Breast epithelium (tissue), 4 donors: Measurements from ENCODE around the gene MCRIP1. TPM values are rescaled to one million over a fixed set of nuclear protein-coding genes. Genes with fewer than 3 reads are reported as not detected.
A peak's percentile ranks its signal among the peaks of the same experiment; 100 is the strongest.

ENCODE experiments used
- DNase-seq, 2 donors: peaks; one replicate each; pipeline ENCODE4 v3.0.0-alpha.2; 2019; ENCODE audit warnings: low spot score in 2 of 2
- H3K27ac ChIP-seq, 2 donors: fragments of 200-600 bp; sonication (generic) in 1 of 2; one replicate each; pipeline ENCODE4 v1.5.1; 2016 to 2019; ENCODE audit warnings: mild to moderate bottlenecking in 1 of 2
- H3K27me3 ChIP-seq, 2 donors: fragments of 200-600 bp; sonication (generic) in 1 of 2; one replicate each; pipeline versions ENCODE4 v1.5.1 to v1.6.0; 2017 to 2019; ENCODE audit warnings: control low read depth in 1 of 2, mild to moderate bottlenecking in 1 of 2
- H3K36me3 ChIP-seq: fragments of 200-600 bp; one replicate; pipeline ENCODE4 v1.5.1; 2019
- H3K4me1 ChIP-seq, 2 donors: fragments of 200-600 bp; sonication (generic); one replicate each; pipeline ENCODE4 v1.5.1; 2016 to 2019; ENCODE audit warnings: control low read depth in 1 of 2
- H3K4me3 ChIP-seq, 3 donors: fragments of 200-600 bp; sonication (generic); 1 replicate in 2 of 3; 2 replicates in 1 of 3; pipeline ENCODE4 v1.5.1; 2016 to 2019; ENCODE audit warnings: mild to moderate bottlenecking in 3 of 3, moderate library complexity in 2 of 3
- H3K9me3 ChIP-seq, 2 donors: fragments of 200-600 bp; sonication (generic) in 1 of 2; one replicate each; pipeline ENCODE4 v1.5.1; 2016 to 2019; ENCODE audit warnings: control low read depth in 1 of 2
- CTCF ChIP-seq, 3 donors: fragments of 450-650 bp; IDR thresholded peaks; one replicate each; pipeline ENCODE4 v1.5.1; 2016 to 2017; ENCODE audit warnings: antibody characterized with exemption in 3 of 3, mild to moderate bottlenecking in 3 of 3, moderate library complexity in 3 of 3
- POLR2A ChIP-seq: fragments of 450-650 bp; IDR thresholded peaks from one replicate; pipeline ENCODE4 v1.6.1; 2016; ENCODE audit warnings: antibody characterized with exemption, mild to moderate bottlenecking, moderate library complexity
- POLR2AphosphoS5 ChIP-seq, 3 donors: sonication (generic); formaldehyde crosslinking; IDR thresholded peaks; one replicate each; pipeline ENCODE4 v1.6.1; 2017; ENCODE audit warnings: antibody characterized with exemption in 3 of 3
- intact Hi-C: fragments of 100-400 bp; cut with DNase I; formaldehyde crosslinking; loops from one replicate; pipeline ENCODE4 v1.15.1; 2023; ENCODE audit warnings: low total_unique reads
- total RNA-seq, 3 donors: library from RNA; depleted of rRNA; stranded (reverse); fragments of >200 nt; gene quantifications; one replicate each; pipeline ENCODE4 v1.1.0, GENCODE V29; 2016

Gene MCRIP1
- total RNA-seq, 3 donors from 2014 or later, result 51.2 to 81.0 (median 67.5) TPM

- Histone ChIP-seq H3K27me3 (no peaks in the 10 kb centered on the region), H3K4me3 (no peak overlapping the region), H3K9me3 (no peaks in the 10 kb centered on the region), H3K4me1 (peaks cover 3 to 4% of the 10 kb centered on the region in 2 donors), H3K27ac (peak overlapping the region in 1 of 2 donors; percentile 14), H3K36me3 (no peaks in the 10 kb centered on the region)
- no peak for DNase-seq
- TF ChIP-seq CTCF (IDR thresholded peaks at IDR 0.05), result no peak
- TF ChIP-seq POLR2AphosphoS5 (IDR thresholded peaks at IDR 0.05), result no peak
- TF ChIP-seq POLR2A, result no peak
- intact Hi-C loops, result no loop called here
These were observed 5.7 kb upstream of the MCRIP1 start for GRCh38 chr17:81838753-81839255.

DNA sequence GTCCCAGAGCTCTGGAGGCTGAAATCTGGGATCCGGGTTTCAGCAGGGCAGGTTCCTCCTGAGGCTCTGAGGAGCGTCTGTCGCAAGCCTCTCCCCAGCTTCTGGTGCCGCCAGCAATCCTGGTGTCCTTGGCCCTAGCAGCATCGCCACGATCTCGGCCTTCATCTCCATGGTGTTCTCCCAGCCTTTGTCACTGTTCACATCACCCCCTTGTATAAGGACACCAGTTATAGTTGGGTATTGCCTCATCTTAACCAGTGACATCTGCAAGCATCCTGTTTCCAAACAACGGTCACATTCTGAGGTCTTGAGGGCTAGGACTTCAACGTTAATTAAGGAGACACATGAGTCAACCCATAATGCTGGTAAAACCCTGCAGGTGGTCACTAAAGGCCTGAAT, 4.5 kb upstream of the MCRIP1 start:
- Histone ChIP-seq H3K36me3 (no peaks in the 10 kb centered on the region), H3K9me3 (no peaks in the 10 kb centered on the region), H3K27me3 (no peaks in the 10 kb centered on the region), H3K4me1 (peaks cover 5 to 8% of the 10 kb centered on the region in 2 donors), H3K27ac (no peak overlapping the region), H3K4me3 (no peak overlapping the region)
- TF ChIP-seq POLR2AphosphoS5 (IDR thresholded peaks at IDR 0.05), result no peak
- TF ChIP-seq POLR2A, result no peak
- no peak for TF ChIP-seq CTCF (IDR thresholded peaks at IDR 0.05)
- no peak for DNase-seq
- intact Hi-C loops, result no loop called here

GRCh38 chr17:81834831-81835267, 1.8 kb upstream of the MCRIP1 start, which contains the start of gene PPP1R27:
Gene PPP1R27 (minus strand): TSS chr17:81835050. CDS start chr17:81834953, 97 bp downstream.
- Histone ChIP-seq H3K36me3 (no peaks in the 10 kb centered on the region), H3K9me3 (no peaks in the 10 kb centered on the region), H3K27ac (peak within 1 kb of the TSS; percentile 94 to 97), H3K4me1 (peaks cover 4 to 16% of the 10 kb centered on the region in 2 donors), H3K4me3 (peak within 1 kb of the TSS; percentile 59 to 97 (median 82)), H3K27me3 (no peaks in the 10 kb centered on the region)
- intact Hi-C loops, result no loop called here
- no peak for DNase-seq
- no peak for TF ChIP-seq POLR2A
- TF ChIP-seq CTCF (IDR thresholded peaks at IDR 0.05), result no peak
- no peak for TF ChIP-seq POLR2AphosphoS5 (IDR thresholded peaks at IDR 0.05)

DNA sequence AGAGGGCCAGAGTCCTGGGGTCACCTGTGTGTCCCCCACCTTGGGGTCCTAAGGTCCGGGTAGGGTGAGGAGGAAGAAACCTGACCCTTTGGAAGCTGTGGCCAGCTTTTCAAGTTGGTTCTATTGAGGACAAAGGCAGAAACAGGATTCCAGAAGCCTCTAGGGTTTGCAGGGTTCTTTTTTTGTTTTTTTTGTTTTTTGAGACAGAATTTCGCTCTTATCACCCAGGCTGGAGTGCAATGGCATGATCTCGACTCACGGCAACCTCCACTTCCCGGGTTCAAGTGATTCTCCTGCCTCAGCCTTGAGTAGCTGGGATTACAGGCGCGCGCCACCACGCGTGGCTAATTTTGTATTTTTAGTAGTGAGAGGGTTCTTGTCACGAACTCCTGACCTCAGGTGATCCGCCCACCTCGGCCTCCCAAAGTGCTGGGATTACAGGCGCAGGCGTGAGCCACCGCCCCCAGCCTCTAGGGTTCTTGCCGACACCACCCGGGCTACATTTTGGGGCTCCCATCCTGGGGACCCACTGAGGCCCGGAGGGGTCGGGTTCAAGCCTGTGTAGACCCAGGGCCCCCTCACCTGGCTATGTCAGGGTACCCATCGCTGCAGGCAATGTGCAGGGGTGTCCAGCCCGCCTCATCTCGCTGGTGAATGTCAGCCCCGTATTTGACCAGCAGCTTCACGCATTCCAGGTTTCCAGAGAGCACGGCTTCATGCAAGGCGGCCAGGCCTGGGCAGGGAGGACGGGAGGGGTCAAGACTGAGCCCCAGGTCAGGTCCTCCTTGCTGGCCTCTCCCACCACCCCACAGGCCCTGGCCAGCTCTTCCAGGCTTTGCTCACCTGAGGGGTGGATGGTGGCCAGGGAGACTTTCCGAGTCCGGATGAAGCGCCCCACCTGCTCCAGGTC, 1.1 kb upstream of the MCRIP1 start:
- Histone ChIP-seq H3K27ac (peak overlapping the region; percentile 94 to 97), H3K4me1 (peaks cover 4 to 16% of the 10 kb centered on the region in 2 donors), H3K36me3 (no peaks in the 10 kb centered on the region), H3K9me3 (no peaks in the 10 kb centered on the region), H3K4me3 (peak overlapping the region; percentile 59 to 97 (median 82)), H3K27me3 (no peaks in the 10 kb centered on the region)
- TF ChIP-seq POLR2A, result no peak
- TF ChIP-seq POLR2AphosphoS5 (IDR thresholded peaks at IDR 0.05), result no peak
- no peak for TF ChIP-seq CTCF (IDR thresholded peaks at IDR 0.05)
- intact Hi-C loops, result no loop called here
- no peak for DNase-seq
